HG03520 (cell line): ENCODE results near the gene VWF.

Source experiments
- ATAC-seq: cut with Tn5 transposase; IDR thresholded peaks from one replicate; pipeline ENCODE4 v1.9.1; 2021; ENCODE audit warnings: mild to moderate bottlenecking, moderate library complexity; ENCODE audit not compliant: unreplicated experiment

VWF gene

DNA sequence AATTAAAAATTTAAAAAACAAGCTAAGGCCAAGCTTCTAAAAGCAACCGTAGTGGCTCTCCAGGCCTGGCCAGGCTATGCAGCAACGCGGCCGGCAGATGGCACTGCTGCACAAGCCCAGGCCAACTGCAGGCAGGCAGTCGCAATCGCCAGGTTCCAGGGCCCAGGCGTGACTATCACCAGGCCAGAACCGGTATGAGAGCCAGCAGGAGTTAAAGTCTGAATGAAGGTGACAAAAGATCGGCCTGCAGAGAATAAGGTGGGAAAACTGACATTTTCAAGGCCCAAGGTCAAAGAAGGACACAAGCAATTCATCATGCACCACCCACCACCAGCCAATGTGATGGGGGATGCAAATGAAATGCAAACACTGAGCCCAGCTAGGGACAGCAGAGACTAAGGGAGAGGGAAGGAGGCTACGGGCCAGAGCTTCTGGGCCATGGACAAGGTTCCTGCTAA, 135.8 kb downstream of the VWF start:
- no peak for ATAC-seq

DNA sequence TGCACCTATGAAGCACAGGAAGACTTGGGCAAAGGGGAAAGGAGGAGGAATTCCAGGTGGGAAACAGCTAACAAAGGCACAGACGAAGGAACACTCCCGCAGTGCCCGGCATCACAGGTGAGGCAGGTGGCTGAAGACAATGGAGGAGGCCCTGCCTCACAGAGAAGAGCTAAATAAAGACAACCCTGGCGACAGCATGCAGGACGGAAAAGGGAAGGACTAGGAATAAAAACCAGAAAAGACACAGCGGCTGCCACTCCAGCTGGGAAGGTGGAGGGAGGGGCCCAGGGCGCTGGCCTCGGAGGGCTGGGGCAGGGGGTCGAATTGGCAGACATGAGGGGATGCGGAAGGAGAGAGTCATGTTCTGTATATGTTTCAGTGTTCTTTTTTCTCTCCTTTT, 136.4 kb downstream of the VWF start:
- no peak for ATAC-seq

GRCh38 chr12:5987573-5987972, 136.9 kb downstream of the VWF start:
- no peak for ATAC-seq

- ATAC-seq: no peak
These were observed 139.0 kb downstream of the VWF start for GRCh38 chr12:5985471-5985870.

- no peak for ATAC-seq
These were observed 139.6 kb downstream of the VWF start for GRCh38 chr12:5984873-5985272.

DNA sequence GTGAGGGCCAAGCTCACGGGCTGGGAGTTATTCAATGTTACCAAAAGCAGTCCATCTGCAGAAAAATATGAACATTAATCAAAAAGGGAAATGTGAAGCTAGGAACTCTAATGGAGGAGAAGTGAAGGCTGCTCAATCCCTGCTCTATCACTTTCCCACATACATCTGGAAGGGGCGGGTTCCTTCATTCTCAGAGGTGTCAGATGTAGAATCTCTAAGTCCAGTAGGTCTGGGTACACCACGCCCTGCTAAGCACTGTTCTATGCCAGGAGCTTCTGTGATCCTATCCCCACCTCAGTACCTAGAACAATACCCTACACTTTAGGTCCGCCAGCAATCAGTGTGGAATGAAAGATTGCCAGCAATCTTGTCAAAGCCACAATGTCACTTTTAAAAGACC, 142.4 kb downstream of the VWF start:
- no peak for ATAC-seq

DNA sequence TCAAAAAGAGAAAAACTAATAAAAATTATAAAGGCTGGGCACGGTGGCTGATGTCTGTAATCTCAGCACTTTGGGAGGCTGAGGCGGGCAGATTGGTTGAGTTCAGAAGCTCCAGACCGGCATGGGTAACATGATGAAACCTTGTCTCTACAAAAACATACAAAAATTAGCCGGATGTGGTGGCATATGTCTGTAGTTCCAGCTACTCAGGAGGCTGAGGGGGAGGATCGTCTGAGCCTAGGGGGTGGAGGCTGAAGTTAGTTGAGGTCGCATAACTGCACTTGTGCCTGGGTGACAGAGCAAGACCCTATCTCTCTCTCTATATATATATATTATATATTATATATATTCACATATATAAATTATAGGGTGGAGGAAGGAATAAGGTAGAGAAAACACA, 146.9 kb downstream of the VWF start:
- no peak for ATAC-seq

DNA sequence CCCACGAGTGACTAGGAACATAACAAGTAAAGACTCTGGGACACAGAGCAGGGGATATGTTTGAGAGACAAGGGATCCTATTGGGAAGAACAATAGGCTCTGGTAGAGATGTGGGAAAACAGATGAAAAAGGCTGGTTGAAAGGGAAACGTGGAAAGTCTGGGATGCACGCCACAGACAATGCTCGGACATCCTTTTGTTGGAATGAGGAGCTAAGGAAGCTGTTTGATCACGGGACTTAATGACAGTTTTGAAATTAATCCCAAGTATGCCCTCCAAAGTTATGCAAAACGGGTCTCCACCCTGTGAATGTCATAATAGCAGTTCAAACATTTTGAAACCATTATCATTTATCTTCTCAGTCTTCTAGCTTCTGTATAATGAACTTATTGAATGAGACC, 147.8 kb downstream of the VWF start:
- no peak for ATAC-seq

- ATAC-seq: no peak
These were observed 148.3 kb downstream of the VWF start for GRCh38 chr12:5976196-5976595.

- no peak for ATAC-seq
These were observed 150.9 kb downstream of the VWF start for GRCh38 chr12:5973461-5974115.

DNA sequence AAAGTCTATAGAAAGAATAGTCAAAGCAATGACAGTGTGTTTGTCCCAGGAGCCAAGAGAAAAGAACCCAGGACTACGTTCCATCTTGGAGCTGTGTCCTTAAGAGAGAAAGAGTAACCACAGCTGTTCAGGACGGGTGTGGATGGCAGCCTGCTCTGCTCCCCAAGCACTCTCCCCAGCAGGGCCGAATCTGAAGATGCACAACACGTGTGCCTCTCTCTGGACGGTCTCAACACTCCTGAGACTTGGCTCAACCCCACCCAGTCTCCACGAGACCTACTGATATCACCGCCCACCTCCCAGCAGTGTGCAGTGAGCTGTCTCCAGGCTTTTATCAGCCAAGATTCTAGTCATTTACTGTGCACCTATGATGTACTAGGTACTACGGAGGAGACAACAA, 152.1 kb downstream of the VWF start:
- ATAC-seq: no peak

DNA sequence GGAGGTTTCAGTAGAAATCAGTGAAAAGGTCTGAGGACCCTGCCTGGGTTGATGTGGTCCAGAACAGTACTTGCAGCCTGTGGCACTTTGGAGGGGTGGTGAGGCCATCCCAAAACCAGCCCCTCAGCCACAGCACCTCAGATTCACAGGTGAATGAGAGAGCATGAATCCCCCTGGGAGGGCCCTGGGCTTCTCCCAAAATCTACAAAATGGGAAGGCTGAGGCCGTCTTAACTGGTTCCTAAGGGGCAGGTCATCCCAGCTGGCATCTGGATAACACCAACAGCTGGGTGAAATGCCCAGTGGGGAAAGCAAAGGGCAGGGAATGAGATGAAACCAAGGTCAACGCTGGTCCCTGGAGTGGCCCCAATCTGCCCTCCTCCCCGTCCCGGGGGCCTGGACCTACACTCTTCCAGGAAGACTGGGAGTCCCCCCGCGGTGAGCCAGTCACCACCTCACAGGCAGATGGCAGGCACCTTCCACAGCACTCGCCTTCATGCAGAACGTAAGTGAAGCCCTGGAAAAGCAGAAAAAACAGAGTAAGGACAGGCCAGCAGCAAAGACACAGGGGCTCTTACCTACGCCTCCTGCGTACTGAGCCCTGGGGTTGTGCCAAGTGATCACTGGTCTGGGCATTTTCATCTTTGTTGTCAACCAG, 153.1 kb downstream of the VWF start:
- ATAC-seq: no peak

DNA sequence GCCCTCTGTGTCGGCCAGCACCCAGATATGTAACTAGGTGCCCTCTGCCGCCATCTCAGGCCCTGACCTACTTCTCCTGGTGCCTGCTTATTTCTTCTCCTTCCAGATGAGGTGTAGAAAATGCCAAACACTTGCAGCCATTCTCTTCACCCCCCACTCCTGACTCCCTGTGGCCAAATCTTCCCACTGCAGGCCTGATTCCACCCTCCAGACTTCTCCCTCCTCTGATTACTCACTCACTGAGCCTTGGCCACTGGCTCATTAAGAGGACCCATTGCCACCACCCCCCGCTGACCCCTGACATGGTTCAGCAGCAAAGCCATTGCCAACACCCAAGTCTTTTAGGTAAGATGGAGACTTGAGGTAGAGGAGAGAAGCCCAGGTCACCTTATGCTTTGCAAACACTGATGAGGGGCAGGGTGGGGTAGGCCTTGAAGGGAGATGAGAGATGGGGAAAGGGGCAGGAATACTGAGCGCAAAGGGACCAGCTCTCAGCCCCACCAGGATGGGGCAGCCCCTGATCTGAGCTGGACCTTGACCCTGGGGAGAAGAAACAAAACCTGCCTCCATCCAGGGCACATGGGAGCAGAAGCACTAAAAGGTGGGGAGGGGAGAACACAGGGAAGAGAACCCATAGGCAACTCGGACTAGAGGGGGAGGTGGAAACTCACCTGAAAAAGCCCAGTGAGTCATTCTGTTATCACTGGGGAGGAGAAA, 154.3 kb downstream of the VWF start:
- no peak for ATAC-seq

GRCh38 chr12:5969156-5969973, 155.1 kb downstream of the VWF start:
- ATAC-seq: no peak

GRCh38 chr12:5967645-5968415, 156.6 kb downstream of the VWF start:
- ATAC-seq: no peak

- ATAC-seq: no peak
These were observed 157.9 kb downstream of the VWF start for GRCh38 chr12:5966486-5967095.

GRCh38 chr12:5965950-5966383, 158.5 kb downstream of the VWF start:
- ATAC-seq: no peak

DNA sequence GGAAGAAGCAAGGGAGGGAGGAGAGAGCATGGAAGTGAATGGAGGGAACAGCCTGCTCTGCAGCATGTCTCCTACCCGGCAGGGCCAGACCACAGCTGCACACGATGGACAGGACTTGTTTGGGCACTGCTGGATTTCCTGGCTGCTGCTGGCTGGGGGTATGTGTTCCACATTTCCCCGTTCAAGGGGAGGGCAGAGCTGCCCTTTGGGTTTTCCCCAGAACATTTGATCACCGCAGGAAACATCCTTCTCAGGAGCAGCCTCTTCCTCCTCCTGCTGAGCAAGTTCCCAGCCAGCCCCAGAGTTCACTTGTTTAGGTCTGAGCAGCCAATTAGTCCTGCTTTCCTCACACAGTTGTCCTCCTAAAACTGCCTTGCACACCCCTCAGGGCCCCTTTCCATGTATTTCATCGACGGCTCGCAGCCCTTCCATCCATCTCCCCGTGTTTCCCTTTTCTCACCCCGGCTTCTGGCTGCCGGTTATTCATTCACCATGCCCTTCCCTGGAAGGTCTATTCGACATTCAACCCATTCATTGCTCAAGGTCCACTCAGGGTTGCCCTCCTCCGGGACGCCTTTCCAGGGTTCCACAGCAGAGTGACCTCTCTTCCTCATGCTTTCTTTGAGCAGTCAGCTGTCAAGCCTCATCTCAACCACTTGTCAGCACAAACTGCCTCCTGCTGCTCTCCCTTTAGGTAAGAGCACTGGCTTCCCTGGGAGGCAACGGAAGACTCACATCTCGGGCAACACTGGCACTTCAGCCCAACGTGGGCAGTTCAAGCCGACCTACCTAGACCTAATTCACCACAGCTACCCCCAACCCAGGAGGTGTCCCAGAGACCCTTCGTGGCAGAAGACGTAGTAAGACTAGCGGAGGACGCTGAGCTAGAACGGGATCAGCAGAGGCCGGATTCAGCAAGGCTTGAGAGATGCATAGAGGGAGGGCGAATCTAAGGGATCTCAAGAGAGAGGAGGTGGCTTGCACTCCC, 159.3 kb downstream of the VWF start:
- no peak for ATAC-seq

DNA sequence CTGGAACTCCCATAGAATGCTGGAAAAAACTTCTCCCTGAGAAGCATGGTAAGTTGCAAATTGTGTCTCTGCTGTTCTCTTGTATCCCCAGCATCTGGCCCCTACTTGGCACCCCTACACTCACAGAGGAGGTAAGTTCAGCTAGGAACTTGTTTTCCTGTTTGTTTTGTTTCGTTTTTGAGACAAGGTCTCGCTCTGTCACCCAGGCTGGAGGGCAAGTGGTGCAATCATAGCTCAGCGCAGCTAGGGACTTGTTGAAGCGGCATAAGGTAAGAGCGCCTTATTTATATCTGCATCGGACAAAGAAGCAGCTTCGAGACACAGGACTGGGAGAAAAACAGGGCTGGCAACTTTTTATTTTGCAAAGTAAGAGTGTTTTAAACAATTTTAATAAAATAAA, 161.0 kb downstream of the VWF start:
- ATAC-seq: no peak
